Stimulated activated CD4-positive, alpha-beta T cell treated with anti-CD3 and anti-CD28 coated beads, Interleukin-2, amount 100 ng/mL, for 24 hours (primary cell): ENCODE data around the gene CDK9.

Experiments
- DNase-seq, 2 donors: peaks; one replicate each; pipeline ENCODE4 v3.0.0-alpha.2; 2020

Gene CDK9

GRCh38 chr9:127805620-127806019 lies 19.8 kb downstream of the CDK9 start:
- peak; percentile 39 to 54 for DNase-seq

DNA sequence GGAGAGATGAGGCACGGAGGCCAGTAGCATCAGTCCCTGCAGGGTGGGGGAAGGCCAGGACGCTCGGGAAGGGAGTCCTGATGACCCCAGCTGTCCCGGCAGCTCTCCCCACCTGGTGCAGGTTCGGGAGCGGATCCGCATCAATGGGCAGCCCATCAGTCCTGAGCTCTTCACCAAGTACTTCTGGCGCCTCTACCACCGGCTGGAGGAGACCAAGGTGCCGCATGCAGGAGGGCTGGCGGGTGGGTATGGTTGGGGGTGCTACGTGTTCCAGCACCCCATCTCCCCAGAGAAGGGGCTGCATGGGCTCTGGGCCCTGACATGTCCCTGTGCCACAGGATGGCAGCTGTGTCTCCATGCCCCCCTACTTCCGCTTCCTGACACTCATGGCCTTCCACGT lies 21.0 kb downstream of the CDK9 start:
- no peak for DNase-seq

DNA sequence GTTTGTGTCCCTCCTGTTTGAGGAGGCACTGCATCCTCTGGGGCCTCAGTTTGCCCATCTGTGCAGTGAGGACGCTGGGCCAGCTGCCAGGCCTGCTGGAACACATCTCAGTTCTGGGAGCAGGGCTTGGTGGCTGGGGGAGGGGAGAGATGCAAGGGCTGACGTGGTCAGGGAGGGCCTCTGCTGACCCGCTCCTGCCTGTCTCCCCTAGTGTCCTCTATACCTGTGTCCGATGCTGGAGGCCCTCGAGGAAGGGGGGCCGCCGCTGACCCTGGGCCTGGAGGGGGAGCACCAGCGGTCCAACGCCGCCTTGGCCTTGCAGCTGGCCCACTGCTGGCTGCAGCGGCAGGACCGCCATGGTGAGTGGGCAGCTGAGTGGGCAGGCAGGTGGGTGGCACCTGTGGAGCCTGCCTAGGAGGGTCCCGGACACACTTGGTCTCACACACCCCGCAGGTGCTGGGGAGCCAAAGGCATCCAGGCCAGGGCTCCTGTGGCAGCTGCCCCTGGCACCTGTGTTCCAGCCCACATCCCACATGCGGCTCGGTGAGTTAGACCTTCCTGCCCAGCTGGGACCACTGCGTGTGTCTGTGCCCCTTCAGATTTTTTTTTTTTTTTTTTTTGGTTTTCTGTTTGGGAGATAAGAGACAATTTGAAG lies 22.6 kb downstream of the CDK9 start:
- DNase-seq: no peak

GRCh38 chr9:127809002-127809539 lies 23.2 kb downstream of the CDK9 start:
- no peak for DNase-seq

DNA sequence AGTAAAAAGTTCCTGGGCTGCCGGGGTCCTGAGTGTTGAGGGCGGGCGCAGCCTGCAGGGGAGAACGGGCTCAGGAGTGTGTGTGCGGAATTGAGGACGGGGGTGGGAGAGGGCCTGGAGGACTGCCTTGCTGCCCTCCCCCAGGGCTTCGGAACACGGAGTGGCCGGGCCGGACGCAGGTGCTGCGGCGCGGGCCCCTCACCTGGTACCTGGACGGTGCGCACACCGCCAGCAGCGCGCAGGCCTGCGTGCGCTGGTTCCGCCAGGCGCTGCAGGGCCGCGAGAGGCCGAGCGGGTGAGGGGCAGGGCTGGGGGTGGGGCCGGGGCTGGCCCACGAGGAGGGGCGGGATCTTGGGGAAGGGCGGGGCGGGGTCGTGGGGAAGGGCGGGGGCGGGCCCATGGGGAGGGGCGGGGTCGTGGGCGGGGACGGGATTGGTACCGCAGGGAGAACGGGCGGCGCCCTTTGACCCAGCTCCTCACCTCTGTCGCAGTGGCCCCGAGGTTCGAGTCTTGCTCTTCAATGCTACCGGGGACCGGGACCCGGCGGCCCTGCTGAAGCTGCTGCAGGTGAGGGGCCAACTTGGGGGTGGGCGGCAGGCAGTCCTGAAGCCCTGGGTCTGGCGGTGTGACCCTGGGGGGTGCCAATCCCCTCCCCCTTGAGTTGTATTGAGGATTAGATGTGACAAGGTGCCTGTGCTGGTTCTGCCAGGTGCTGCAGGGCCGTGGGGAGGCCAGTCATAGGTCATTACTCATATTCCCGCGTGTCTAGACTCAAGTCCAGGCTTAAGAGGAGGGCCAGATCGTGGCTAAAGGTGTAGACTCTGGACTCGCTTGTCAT lies 23.9 kb downstream of the CDK9 start:
- DNase-seq: no peak

- DNase-seq: no peak
Observed at GRCh38 chr9:127810378-127811187, 24.7 kb downstream of the CDK9 start.

DNA sequence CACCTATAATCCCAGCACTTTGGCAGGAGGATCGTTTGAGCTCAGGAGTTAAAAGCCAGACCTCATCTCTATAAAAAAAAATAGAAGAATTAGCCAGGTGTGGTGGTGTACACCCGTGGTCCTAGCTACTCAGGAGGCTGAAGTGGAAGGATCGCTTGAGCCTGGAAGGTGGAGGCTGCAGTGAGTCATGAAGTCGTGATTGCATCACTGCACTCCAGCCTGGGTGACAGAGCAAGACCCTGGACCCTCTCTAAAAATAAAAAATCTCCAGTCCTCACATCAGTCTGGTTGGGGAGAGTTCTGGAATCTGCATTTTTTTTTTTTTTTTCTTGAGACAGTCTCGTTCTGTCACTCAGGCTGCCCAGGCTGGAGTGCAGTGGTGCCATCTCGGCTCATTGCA lies 26.2 kb downstream of the CDK9 start:
- DNase-seq: no peak

GRCh38 chr9:127812936-127813675 lies 27.3 kb downstream of the CDK9 start:
- DNase-seq: no peak

DNA sequence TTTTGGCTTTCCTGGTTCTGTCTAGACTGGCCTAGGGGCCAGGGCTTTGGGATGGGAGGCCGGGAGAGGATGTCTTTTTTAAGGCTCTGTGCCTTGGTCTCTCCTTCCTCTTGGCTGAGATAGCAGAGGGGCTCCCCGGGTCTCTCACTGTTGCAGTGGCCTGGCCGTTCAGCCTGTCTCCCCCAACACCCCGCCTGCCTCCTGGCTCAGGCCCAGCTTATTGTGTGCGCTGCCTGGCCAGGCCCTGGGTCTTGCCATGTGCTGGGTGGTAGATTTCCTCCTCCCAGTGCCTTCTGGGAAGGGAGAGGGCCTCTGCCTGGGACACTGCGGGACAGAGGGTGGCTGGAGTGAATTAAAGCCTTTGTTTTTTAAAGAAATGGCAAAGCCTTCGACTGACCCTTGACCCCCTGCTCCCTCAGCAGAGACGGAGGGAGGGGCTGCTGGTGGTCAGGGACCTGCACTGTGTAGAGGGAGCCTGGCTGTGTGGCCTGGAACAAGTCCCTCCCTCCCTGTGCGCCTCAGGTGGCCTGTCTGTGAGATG lies 27.9 kb downstream of the CDK9 start:
- no peak for DNase-seq

GRCh38 chr9:127814619-127815511 lies 29.0 kb downstream of the CDK9 start:
- no peak for DNase-seq

GRCh38 chr9:127815512-127816361 lies 29.9 kb downstream of the CDK9 start:
- DNase-seq: no peak

DNA sequence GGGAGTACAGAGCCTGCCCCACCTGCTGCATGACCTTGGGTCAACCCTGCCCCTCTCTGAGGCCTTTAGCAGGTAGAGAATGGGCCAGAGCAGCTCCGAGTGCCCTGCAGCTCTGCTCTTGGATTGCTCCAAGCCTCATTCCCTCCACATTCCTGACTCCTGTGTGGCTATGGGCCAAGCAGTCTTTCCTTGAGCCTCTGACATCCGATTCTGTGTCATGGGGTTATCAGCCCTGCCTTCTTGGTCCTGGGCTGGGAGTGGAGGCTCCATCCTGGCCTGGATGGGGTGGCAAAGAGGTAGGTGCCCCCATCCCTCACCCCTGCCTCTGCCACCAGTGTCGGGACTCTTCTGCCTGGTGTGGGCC lies 30.5 kb downstream of the CDK9 start:
- no peak for DNase-seq

DNA sequence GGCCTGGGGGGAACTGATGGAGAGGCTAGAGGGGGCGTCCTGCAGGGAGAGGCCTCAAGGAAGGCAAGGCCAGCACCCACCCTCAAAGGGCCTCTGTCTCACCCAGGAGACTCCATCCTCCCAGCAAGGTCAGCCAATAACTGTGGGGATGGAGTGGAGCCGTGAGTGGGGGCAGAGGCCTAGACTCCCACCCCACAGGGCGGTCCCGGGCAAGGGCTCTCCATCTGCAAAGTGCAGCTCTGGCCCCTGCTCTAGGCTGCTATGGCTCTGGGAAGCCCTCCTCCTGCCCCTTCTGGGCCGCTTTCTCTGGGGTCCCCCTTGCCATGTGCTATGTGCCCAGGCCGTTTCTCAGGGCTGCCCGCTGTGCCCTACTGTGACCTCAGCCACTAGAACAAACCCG lies 30.9 kb downstream of the CDK9 start:
- no peak for DNase-seq

GRCh38 chr9:127817881-127818434 lies 32.1 kb downstream of the CDK9 start:
- no peak for DNase-seq

DNA sequence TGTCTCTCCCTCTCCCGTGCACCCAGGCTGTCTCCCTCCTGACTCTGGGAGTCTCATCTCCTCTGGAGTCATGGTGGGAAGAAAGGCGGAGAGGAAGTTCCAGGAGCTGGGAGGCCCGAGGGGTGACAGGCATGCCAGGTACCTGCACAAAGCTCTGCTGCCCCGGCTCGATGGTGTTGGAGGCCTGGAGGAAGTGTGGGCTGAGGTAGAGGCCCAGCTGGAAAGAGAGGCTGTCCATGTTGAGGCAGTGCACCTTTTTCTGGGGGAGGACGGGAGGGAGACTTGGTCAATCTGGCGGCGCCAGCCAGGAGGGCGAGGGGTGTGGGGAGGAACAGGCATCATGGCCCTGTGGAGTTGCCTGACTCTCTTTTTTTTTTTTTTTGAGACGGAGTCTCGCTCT lies 32.7 kb downstream of the CDK9 start:
- DNase-seq: no peak

GRCh38 chr9:127822108-127822507 lies 36.3 kb downstream of the CDK9 start:
- DNase-seq: no peak

DNA sequence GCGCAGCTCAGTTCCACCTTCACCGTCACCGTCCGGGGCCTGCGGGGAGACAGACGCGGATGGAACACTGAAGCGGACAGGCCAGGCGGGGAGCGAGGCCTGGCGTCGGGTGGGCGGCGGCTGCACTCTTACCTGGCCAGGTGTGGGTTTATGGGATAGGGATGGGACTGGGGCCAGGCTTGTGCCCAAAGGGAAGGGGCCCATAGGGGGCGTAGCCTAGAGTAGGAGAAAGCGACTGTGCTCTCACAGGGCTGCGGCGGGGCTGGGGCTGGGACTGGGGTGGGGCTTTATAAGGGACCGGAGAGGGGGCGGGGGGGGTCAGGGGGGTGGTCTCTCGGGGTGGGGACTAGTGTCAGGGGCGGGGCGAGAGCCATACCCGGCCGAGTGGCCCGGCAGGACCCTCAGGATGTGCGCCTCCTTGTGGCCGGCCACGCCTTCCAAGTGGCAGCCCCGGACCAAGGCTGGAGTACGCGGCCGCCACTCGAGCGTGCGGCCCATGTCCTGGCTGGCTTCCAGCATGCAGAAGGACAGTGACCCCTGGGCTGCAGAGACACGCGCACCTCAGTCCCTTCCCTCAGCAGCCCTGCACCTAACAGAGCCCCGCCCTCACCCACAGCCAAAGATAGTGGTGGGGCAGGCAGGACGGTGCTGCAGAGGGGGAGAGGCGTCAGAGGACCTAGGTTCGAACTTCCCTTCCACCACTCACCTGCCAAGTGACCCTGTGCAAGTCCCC lies 39.7 kb downstream of the CDK9 start:
- no peak for DNase-seq

- DNase-seq: no peak
Observed at GRCh38 chr9:127826253-127826913, 40.5 kb downstream of the CDK9 start.
